Adrenal gland (tissue), 12 donors: ENCODE measurements around the gene PNPLA7. TPM values are rescaled to one million over a fixed set of nuclear protein-coding genes. Genes with fewer than 3 reads are reported as not detected.
"Not testable (repeated sequence)": the region's sequence is repeated elsewhere in the genome, so short reads cannot be mapped to it uniquely, and the experiment has no call there.

Experiments
- DNase-seq, 7 donors: peaks; one replicate each; pipeline ENCODE4 v3.0.0-alpha.2; 2019 to 2020
- H3K27ac ChIP-seq, 5 donors: fragments of 200-600 bp; sonication (generic) in 4 of 5; 1 replicate in 3 of 5; 2 replicates in 2 of 5; pipeline versions ENCODE4 v1.5.1 to v1.8.0; 2016 to 2020; ENCODE audit warnings: mild to moderate bottlenecking in 1 of 5
- H3K27me3 ChIP-seq: fragments of 200-600 bp; 2 replicates; pipeline ENCODE4 v1.8.0; 2021
- H3K36me3 ChIP-seq, 2 donors: fragments of 200-600 bp; replicated peaks in 1 of 2; 1 replicate in 1 of 2; 2 replicates in 1 of 2; pipeline versions ENCODE4 v1.5.1 to v1.8.0; 2018 to 2022
- H3K4me1 ChIP-seq, 2 donors: fragments of 200-600 bp; replicated peaks in 1 of 2; 1 replicate in 1 of 2; 2 replicates in 1 of 2; pipeline versions ENCODE4 v1.5.1 to v1.8.0; 2018 to 2021
- H3K4me3 ChIP-seq, 4 donors: fragments of 200-600 bp; sonication (generic) in 3 of 4; one replicate each; pipeline ENCODE4 v1.5.1; 2016 to 2018
- H3K9me3 ChIP-seq, 3 donors: fragments of 200-600 bp; sonication (generic) in 1 of 3; replicated peaks in 1 of 3; 1 replicate in 2 of 3; 2 replicates in 1 of 3; pipeline versions ENCODE4 v1.5.1 to v1.8.0; 2016 to 2021
- POLR2A ChIP-seq, 2 donors: fragments of 450-650 bp; IDR thresholded peaks; one replicate each; pipeline ENCODE4 v1.6.1; 2017; ENCODE audit warnings: antibody characterized with exemption in 2 of 2, mild to moderate bottlenecking in 2 of 2, moderate library complexity in 1 of 2
- WGBS, 4 donors: extraction: QIAGEN DNeasy Blood & Tissue Kit in 2 of 4; methylation state at CpG; one replicate each; pipeline versions ENCODE4 v1.1.5 to v1.1.7; 2013 to 2017; 5-methylcytosine and 5-hydroxymethylcytosine counted together
- intact Hi-C, 2 donors: fragments of 100-400 bp; cut with DNase I; formaldehyde crosslinking; loops; one replicate each; pipeline versions ENCODE4 v1.14.1 to v1.15.0; 2022 to 2023
- polyA plus RNA-seq, 3 donors: library from polyadenylated mRNA; stranded (reverse); fragments of 200-250 nt in 2 of 3; fragments of 350-450 nt in 1 of 3; fragmentation: Illumina TruSeq in 1 of 3; extraction: RNeasy Lipid Tissue Mini Kit (QIAGEN cat#74804) in 1 of 3; gene quantifications; one replicate each; pipeline ENCODE4 v1.2.3, GENCODE V29; 2013 to 2014
- total RNA-seq, 9 donors: library from RNA; depleted of rRNA in 4 of 9; stranded (reverse); fragments of >200 nt in 4 of 9; fragments of 120-200 nt in 1 of 9; fragmentation: NEBNext Ultra II Directional in 1 of 9; extraction: Animal tissue kit (Norgen Biotek cat#: 25700) in 1 of 9; gene quantifications; one replicate each; pipeline versions ENCODE4 v1.1.0 to v1.2.4, GENCODE V29; 2013 to 2023
- TF ChIP-seq, protein P1 (sequence below), 6 experiments: fragments of 450-650 bp in 4 of 6; fragments of 200-600 bp in 2 of 6; sonication (generic) in 1 of 6; IDR thresholded peaks; 1 replicate in 5 of 6; 2 replicates in 1 of 6; pipeline versions ENCODE4 v1.5.1 to v1.8.0; 2016 to 2021; ENCODE audit warnings: antibody characterized with exemption in 6 of 6, mild to moderate bottlenecking in 2 of 6, moderate library complexity in 1 of 6
- donor health status: healthy with polysubstance abuse.
- donor health status: Bipolar disorder and iron deficiency.
- donor health status: DM: yes; HTN: yes; CAD: no.
- donor health status: DM: no; HTN: no; CAD: no.
- donor health status: DM: no; HTN: no; CAD: no.
- donor health status: DM: yes; HTN: yes; CAD: no.

Gene PNPLA7
- total and polyA plus RNA-seq, 12 donors: 0.44 to 64.1 (median 10.8) TPM

DNA sequence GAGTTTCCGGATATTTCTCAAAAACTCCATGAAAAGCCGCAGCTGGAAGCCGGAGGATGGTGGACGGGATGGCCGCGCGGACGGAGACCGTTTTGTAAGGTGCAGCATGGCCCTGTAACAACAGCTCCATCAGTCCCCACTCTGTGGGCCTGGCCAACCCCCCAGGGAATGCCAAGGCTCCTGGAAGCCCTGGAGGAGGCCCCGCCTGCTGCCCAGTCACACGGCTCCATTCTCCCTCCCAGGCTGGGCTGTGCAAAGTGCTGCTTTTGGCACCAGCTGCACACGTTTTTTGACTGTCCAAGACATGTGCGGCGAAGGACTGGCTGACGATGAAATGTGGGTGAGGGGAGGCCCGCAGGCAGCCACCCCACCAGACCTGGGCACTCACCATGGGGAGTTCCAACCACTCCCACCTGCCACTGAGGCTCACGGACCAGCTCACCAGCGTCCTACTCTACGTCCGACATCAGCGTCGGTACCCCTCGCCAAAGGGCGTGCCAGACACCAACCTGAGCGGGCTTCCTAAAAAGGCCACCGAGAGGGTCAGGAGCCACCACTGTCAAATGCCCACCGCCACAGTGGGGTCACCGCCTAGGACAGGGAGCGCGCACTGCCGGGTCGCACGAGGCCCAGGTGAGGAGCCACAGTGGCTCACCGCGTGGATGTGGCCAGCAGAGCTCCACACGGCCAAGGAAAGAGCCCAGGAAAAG, 27.3 kb downstream of the PNPLA7 start:
- intact Hi-C loops: loop anchor here in 1 of 2 donors (10.0 kb wide), 1 partner anchor 228 kb away; no protein-coding TSS in a partner anchor
- H3K9me3 ChIP-seq: no peaks in the 10 kb centered on the region
- no peak for DNase-seq
- TF ChIP-seq POLR2A (IDR thresholded peaks at IDR 0.05): no peak
- WGBS, 4 donors: 94 to 96% (median 95%) methylated on average over 23 to 36 of the region's 36 CpGs
- H3K4me1 ChIP-seq: peaks cover 7 to 10% of the 10 kb centered on the region in 2 donors
- H3K27me3 ChIP-seq: no peaks in the 10 kb centered on the region
- H3K4me3 ChIP-seq: no peak overlapping the region
- no peaks in the 10 kb centered on the region for H3K36me3 ChIP-seq
- H3K27ac ChIP-seq: no peak overlapping the region

DNA sequence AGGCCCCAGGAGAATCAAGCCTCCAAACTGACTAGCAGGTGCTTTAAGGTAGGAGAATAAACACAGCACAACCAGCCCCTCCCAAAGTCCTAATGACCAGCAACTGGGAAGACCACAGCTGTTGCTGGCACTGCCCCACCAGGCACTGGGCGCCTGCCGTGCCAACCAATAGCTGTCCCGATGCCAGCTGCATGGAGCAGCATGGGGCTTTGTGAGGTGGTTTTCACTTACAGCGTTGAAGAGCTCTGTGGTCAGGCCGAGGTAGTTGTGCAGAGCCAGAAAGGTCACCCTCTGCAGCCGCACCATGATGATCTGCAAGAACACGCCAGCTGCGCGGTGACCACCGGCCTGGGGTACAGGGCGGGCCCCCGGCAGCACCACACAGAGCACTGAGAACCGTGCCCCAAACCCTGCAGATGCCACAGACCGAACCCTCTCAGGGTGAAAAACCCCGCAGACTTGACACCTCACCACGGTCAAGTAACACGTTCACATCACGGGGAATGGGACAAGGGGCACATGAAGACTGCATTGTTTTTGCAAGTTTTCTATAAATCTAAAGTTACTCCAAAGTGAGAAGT, 28.7 kb downstream of the PNPLA7 start:
- no peaks in the 10 kb centered on the region for H3K36me3 ChIP-seq
- TF ChIP-seq, protein P1, sequence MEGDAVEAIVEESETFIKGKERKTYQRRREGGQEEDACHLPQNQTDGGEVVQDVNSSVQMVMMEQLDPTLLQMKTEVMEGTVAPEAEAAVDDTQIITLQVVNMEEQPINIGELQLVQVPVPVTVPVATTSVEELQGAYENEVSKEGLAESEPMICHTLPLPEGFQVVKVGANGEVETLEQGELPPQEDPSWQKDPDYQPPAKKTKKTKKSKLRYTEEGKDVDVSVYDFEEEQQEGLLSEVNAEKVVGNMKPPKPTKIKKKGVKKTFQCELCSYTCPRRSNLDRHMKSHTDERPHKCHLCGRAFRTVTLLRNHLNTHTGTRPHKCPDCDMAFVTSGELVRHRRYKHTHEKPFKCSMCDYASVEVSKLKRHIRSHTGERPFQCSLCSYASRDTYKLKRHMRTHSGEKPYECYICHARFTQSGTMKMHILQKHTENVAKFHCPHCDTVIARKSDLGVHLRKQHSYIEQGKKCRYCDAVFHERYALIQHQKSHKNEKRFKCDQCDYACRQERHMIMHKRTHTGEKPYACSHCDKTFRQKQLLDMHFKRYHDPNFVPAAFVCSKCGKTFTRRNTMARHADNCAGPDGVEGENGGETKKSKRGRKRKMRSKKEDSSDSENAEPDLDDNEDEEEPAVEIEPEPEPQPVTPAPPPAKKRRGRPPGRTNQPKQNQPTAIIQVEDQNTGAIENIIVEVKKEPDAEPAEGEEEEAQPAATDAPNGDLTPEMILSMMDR (IDR thresholded peaks at IDR 0.05): no peak
- no peak for TF ChIP-seq POLR2A (IDR thresholded peaks at IDR 0.05)
- no peak overlapping the region for H3K27ac ChIP-seq
- H3K4me3 ChIP-seq: no peak overlapping the region
- no peak for DNase-seq
- H3K4me1 ChIP-seq: peaks cover 7 to 10% of the 10 kb centered on the region in 2 donors
- no peaks in the 10 kb centered on the region for H3K9me3 ChIP-seq
- H3K27me3 ChIP-seq: no peaks in the 10 kb centered on the region
- intact Hi-C loops: loop anchor here in 1 of 2 donors (10.0 kb wide), 1 partner anchor 227 kb away; no protein-coding TSS in a partner anchor
- WGBS, 4 donors: 92 to 97% (median 95%) methylated on average over 10 to 18 of the region's 18 CpGs

DNA sequence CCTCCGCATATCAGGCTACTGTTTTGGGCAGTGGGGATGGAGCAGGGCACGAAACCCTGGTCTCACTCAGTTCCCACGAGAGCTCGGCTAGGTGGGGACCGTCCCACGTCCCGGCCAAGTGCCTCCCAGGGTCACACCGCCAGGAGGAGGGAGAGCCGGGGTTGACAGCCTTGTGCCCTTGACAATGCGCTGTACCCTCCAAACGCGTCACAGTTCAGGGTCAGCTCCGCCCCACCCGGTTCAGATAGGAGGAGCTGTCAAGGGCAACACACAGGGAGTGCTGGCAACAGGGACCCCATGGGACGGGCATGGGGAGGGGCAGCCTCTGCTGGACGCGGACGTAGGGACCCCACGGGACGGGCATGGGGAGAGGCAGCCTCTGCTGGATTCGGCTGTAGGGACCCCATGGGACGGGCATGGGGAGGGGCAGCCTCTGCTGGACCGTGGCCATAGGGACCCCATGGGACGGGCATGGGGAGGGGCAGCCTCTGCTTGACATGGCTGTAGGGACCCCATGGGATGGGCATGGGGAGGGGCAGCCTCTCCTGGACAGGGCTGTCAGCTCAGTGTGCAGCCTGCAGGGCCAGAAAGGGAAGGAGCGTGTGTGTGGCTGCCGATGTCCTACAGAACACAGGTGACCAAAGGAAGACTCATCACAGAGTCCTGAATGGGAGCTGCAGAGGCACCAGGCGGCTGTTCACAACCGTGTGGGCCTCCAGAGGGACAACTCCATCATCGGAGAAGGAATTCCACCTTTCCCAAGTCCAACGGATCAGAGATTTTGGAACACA, 29.4 kb downstream of the PNPLA7 start:
- peaks cover 7 to 10% of the 10 kb centered on the region in 2 donors for H3K4me1 ChIP-seq
- intact Hi-C loops: loop anchor here in 1 of 2 donors (10.0 kb wide), 1 partner anchor 226 kb away; no protein-coding TSS in a partner anchor
- peak in 4 of 7 donors; percentile 26 to 55 (median 47) for DNase-seq
- 62 to 72% (median 66%) methylated on average over 15 to 30 of the region's 30 CpGs for WGBS, 4 donors
- H3K27me3 ChIP-seq: no peaks in the 10 kb centered on the region
- no peak overlapping the region for H3K27ac ChIP-seq
- TF ChIP-seq, protein P1 (IDR thresholded peaks at IDR 0.05): no peak
- TF ChIP-seq POLR2A (IDR thresholded peaks at IDR 0.05): no peak
- H3K4me3 ChIP-seq: no peak overlapping the region
- no peaks in the 10 kb centered on the region for H3K9me3 ChIP-seq
- H3K36me3 ChIP-seq: no peaks in the 10 kb centered on the region

DNA sequence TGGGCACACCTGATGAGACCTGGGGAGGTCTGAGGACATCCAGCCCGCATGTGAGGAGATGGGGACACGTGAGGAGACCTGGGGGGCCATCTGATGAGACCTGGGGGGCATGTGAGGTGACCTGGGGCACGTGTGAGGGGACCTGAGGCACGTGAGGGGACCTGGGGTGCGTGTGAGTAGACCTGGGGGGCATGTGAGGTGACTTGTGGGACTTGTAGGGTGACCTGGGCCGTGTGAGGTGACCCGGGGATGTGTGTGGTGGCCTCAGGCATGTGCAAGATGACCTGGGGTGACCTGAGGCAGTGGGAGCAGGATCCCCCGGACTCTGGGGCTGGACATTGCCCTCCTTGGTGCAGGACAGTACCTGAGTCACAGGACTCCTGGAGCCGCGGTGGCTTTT, 30.6 kb downstream of the PNPLA7 start:
- no peak for TF ChIP-seq POLR2A (IDR thresholded peaks at IDR 0.05)
- TF ChIP-seq, protein P1 (IDR thresholded peaks at IDR 0.05): no peak
- Histone ChIP-seq H3K27me3 (no peaks in the 10 kb centered on the region), H3K27ac (no peak overlapping the region), H3K9me3 (no peaks in the 10 kb centered on the region), H3K36me3 (no peaks in the 10 kb centered on the region), H3K4me1 (peaks cover 7% of the 10 kb centered on the region in 2 donors), H3K4me3 (no peak overlapping the region)
- intact Hi-C loops: no loop called here
- DNase-seq: no peak
- WGBS, 4 donors: 91 to 100% (median 94%) methylated on average over 4 to 10 of the region's 10 CpGs

DNA sequence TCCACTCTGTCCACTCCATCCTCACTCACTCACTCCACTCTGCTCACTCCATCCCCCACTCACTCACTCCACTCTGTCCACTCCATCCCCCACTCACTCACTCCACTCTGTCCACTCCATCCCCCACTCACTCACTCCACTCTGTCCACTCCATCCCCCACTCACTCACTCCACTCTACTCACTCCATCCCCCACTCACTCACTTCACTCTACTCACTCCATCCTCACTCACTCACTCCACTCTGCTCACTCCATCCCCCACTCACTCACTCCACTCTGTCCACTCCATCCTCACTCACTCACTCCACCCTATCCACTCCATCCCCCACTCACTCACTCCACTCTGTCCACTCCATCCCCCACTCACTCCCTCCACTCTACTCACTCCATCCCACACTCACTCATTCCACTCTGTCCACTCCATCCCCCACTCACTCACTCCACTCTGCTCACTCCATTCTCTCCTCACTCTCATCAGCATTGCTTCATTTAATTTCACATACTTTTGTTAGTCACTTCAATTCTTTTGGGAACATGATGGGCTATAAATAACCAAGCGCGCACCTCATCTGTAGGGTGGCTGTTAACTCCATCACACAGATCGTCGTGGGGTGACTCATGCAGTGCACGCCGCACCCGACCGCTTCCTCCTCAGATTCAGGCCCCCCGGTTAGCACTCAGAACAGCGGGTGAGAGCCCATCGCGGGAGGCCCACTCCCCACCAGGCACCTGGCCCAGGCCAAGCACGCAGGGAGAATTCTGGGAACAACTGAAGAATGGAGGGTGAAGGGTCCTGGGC, 31.3 kb downstream of the PNPLA7 start:
- DNase-seq, H3K36me3 ChIP-seq, H3K27ac ChIP-seq, H3K9me3 ChIP-seq, intact Hi-C loops, H3K4me3 ChIP-seq, H3K4me1 ChIP-seq, H3K27me3 ChIP-seq: not testable (repeated sequence)
- 91 to 97% (median 94%) methylated on average over 10 to 13 of the region's 13 CpGs for WGBS, 4 donors
